H7 (cell line): Measurements from ENCODE around the gene SASH1. TPM values are rescaled to one million over a fixed set of nuclear protein-coding genes. Genes with fewer than 3 reads are reported as not detected.

Experiments
- DNase-seq: peaks from one replicate; pipeline ENCODE4 v3.0.0; 2012
- H3K27me3 ChIP-seq: 2 replicates; pipeline ENCODE4 v1.6.0; 2011; ENCODE audit warnings: mild to moderate bottlenecking, low read length; ENCODE audit not compliant: control insufficient read depth, insufficient read depth
- H3K36me3 ChIP-seq: replicated peaks from 2 replicates; pipeline ENCODE4 v1.5.1; 2011; ENCODE audit warnings: low read length; ENCODE audit not compliant: control insufficient read depth, insufficient read depth
- H3K4me3 ChIP-seq: 2 replicates; pipeline ENCODE4 v1.5.1; 2011; ENCODE audit warnings: low read depth, mild to moderate bottlenecking, control low read depth, low read length, moderate library complexity; ENCODE audit not compliant: insufficient read depth
- total RNA-seq: library from RNA; depleted of rRNA; stranded (reverse); fragments of >200 nt; shearing (Covaris generic); gene quantifications from 2 replicates; pipeline ENCODE4 v1.2.3, GENCODE V29; 2014

Gene SASH1
- total RNA-seq, 1 experiment from 2014 or later: 11.2 TPM

GRCh38 chr6:148432462-148433195 is 90.0 kb downstream of the SASH1 start:
- Histone ChIP-seq H3K27me3 (no peaks in the 10 kb centered on the region), H3K4me3 (no peak overlapping the region), H3K36me3 (no peaks in the 10 kb centered on the region)
- no peak for DNase-seq

- no peak for DNase-seq
- H3K27me3 ChIP-seq: no peaks in the 10 kb centered on the region
- H3K36me3 ChIP-seq: no peaks in the 10 kb centered on the region
- H3K4me3 ChIP-seq: no peak overlapping the region
Observed at GRCh38 chr6:148435386-148435785, 92.7 kb downstream of the SASH1 start.

- no peaks in the 10 kb centered on the region for H3K36me3 ChIP-seq
- H3K4me3 ChIP-seq: no peak overlapping the region
- DNase-seq: no peak
- H3K27me3 ChIP-seq: no peaks in the 10 kb centered on the region
Observed at GRCh38 chr6:148436466-148436865, 93.8 kb downstream of the SASH1 start.

- no peak for DNase-seq
- Histone ChIP-seq H3K4me3 (no peak overlapping the region), H3K27me3 (no peaks in the 10 kb centered on the region), H3K36me3 (no peaks in the 10 kb centered on the region)
Observed at GRCh38 chr6:148438632-148439031, 96.0 kb downstream of the SASH1 start.

- no peak for DNase-seq
- Histone ChIP-seq H3K27me3 (no peaks in the 10 kb centered on the region), H3K36me3 (no peaks in the 10 kb centered on the region), H3K4me3 (no peak overlapping the region)
Observed at GRCh38 chr6:148440016-148440415, 97.4 kb downstream of the SASH1 start.

GRCh38 chr6:148440877-148441453 is 98.3 kb downstream of the SASH1 start:
- H3K27me3 ChIP-seq: no peaks in the 10 kb centered on the region
- H3K4me3 ChIP-seq: no peak overlapping the region
- no peak for DNase-seq
- no peaks in the 10 kb centered on the region for H3K36me3 ChIP-seq

- H3K27me3 ChIP-seq: no peaks in the 10 kb centered on the region
- H3K36me3 ChIP-seq: no peaks in the 10 kb centered on the region
- no peak for DNase-seq
- H3K4me3 ChIP-seq: no peak overlapping the region
Observed at GRCh38 chr6:148441454-148441911, 98.8 kb downstream of the SASH1 start.

- peak; percentile 45 for DNase-seq
Observed at GRCh38 chr6:148443798-148444560, 101.3 kb downstream of the SASH1 start.

GRCh38 chr6:148445116-148445515 is 102.5 kb downstream of the SASH1 start:
- no peaks in the 10 kb centered on the region for H3K27me3 ChIP-seq
- H3K4me3 ChIP-seq: no peak overlapping the region
- no peaks in the 10 kb centered on the region for H3K36me3 ChIP-seq
- DNase-seq: no peak

More at GRCh38 chr6:148443798-148444560, 101.3 kb downstream of the SASH1 start:
- no peak overlapping the region for H3K4me3 ChIP-seq
- no peaks in the 10 kb centered on the region for H3K27me3 ChIP-seq
- H3K36me3 ChIP-seq: no peaks in the 10 kb centered on the region

- DNase-seq: no peak
- Histone ChIP-seq H3K4me3 (no peak overlapping the region), H3K36me3 (no peaks in the 10 kb centered on the region), H3K27me3 (no peaks in the 10 kb centered on the region)
Observed at GRCh38 chr6:148445620-148446019, 103.0 kb downstream of the SASH1 start.

- no peak overlapping the region for H3K4me3 ChIP-seq
- H3K36me3 ChIP-seq: no peaks in the 10 kb centered on the region
- DNase-seq: no peak
- no peaks in the 10 kb centered on the region for H3K27me3 ChIP-seq
Observed at GRCh38 chr6:148446681-148447080, 104.0 kb downstream of the SASH1 start.

GRCh38 chr6:148447521-148448230 is 105.0 kb downstream of the SASH1 start:
- H3K4me3 ChIP-seq: no peak overlapping the region
- no peaks in the 10 kb centered on the region for H3K36me3 ChIP-seq
- no peaks in the 10 kb centered on the region for H3K27me3 ChIP-seq
- no peak for DNase-seq

GRCh38 chr6:148448369-148449012 is 105.9 kb downstream of the SASH1 start:
- H3K27me3 ChIP-seq: no peaks in the 10 kb centered on the region
- no peak for DNase-seq
- H3K36me3 ChIP-seq: no peaks in the 10 kb centered on the region
- H3K4me3 ChIP-seq: no peak overlapping the region

GRCh38 chr6:148450866-148451265 is 108.2 kb downstream of the SASH1 start:
- Histone ChIP-seq H3K27me3 (no peaks in the 10 kb centered on the region), H3K4me3 (no peak overlapping the region), H3K36me3 (peaks cover 1% of the 10 kb centered on the region; the same call in 1 of the 2 replicates)
- no peak for DNase-seq
